Epithelial cell of esophagus (primary cell): ENCODE results near the gene LRMDA.

Experiments
- DNase-seq: peaks from one replicate; pipeline ENCODE4 v3.0.0; 2010; ENCODE audit warnings: low read depth
- H3K4me3 ChIP-seq: 2 replicates; pipeline ENCODE4 v1.5.1; 2011; ENCODE audit warnings: mild to moderate bottlenecking, low read length, control low read depth
- TF ChIP-seq, protein P1 (sequence below): IDR thresholded peaks from 2 replicates; pipeline ENCODE4 v1.5.1; 2011; ENCODE audit warnings: low read depth, mild to moderate bottlenecking, low read length, control low read depth, inconsistent platforms; ENCODE audit not compliant: insufficient read depth; ENCODE audit errors: missing control alignments

LRMDA gene

DNA sequence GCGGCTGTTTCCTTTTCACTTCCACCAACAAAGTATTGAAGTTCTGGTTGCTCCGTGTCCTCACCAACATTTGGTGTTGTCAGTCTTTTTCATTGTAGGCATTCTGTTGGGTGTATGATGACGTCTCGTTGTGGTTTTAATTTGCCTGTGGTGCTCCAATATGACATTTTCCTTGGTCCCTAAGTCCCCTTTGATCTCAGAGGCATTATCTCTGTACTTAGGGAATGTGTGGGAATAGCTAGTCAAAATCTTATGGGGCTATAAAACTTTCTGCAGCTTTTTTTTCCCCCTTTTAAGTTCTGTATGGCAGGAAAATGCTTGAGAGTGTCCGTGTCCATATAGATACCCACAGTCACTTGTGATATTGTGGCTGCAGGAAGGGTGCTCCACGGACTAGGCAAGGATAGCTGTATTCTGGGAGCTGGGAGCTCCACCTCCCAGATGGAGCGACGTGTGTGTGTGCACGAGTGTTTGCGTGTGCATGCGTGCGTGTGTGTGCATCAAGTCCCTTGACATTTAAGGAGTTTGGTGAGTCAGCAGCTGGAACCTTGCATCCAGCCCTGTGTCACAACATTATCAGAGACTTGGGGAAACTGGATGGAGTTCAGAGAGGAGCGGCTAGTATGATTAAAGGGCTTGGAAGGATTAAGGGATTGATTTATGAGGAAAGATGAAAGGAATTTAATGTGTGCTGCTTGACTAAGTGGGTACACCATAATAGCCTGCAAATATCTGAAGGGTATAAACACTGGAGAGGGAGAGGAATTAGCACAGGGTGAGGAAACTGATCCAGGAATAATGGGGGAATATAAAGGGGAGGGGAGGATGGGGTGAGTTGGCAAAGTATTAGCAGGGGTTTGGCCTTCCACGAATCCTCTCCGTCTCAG lies 66.8 kb downstream of the LRMDA start:
- TF ChIP-seq, protein P1, sequence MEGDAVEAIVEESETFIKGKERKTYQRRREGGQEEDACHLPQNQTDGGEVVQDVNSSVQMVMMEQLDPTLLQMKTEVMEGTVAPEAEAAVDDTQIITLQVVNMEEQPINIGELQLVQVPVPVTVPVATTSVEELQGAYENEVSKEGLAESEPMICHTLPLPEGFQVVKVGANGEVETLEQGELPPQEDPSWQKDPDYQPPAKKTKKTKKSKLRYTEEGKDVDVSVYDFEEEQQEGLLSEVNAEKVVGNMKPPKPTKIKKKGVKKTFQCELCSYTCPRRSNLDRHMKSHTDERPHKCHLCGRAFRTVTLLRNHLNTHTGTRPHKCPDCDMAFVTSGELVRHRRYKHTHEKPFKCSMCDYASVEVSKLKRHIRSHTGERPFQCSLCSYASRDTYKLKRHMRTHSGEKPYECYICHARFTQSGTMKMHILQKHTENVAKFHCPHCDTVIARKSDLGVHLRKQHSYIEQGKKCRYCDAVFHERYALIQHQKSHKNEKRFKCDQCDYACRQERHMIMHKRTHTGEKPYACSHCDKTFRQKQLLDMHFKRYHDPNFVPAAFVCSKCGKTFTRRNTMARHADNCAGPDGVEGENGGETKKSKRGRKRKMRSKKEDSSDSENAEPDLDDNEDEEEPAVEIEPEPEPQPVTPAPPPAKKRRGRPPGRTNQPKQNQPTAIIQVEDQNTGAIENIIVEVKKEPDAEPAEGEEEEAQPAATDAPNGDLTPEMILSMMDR: no peak
- no peak overlapping the region for H3K4me3 ChIP-seq
- DNase-seq: peak; percentile 23

DNA sequence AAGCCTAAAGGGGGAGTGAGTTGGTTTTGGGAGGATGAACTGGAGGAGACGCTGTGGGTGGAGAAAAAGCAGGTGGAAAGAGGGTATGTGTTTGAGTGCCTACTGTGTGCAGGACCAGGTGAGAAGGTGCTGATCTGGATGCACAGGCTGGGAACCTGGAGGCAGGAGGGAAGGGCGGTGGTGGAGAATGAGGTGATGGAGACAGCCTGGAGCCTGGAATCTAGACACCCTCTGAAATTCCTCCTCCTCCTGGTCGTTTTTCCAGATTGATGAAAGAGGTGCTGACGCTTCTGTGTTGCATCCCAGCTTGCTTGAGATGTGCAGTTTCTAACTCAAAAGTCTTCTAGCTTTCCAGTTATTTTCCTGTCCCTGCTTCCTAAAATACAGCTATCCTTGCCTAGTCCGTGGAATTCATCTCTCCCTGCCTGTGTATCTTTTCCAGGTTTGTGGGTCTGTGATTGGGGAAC lies 67.5 kb downstream of the LRMDA start:
- no peak overlapping the region for H3K4me3 ChIP-seq
- no peak for DNase-seq
- TF ChIP-seq, protein P1: no peak

DNA sequence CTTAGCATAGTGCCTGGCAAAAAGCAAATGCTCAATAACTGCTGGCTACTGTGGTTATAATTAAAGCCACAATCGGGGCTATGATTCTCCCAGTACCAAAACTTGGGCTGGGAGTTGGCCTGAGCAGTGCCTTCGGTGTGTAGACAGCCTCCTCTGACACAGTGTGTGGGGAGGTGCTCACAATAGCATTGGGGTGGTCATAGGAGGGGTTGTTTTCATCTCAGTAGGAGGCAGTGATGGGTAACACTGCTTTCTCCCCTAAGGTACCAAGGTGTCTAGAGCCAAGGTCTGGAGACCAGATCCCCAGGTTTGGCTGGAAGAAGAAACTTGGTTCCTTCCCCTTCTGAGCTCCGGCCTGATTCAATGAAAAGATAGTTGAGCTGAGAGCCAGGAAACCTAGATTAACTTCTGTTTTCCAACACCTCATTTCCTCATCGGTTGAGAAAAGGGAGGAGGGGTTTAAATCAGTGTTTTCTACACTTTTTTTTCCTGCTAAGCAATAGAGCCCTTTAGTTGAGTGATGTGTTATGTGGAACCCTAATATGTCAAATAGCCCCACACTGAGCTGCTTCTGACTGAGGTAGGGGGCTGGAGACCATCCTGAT lies 68.2 kb downstream of the LRMDA start:
- TF ChIP-seq, protein P1: no peak
- H3K4me3 ChIP-seq: no peak overlapping the region
- DNase-seq: no peak

DNA sequence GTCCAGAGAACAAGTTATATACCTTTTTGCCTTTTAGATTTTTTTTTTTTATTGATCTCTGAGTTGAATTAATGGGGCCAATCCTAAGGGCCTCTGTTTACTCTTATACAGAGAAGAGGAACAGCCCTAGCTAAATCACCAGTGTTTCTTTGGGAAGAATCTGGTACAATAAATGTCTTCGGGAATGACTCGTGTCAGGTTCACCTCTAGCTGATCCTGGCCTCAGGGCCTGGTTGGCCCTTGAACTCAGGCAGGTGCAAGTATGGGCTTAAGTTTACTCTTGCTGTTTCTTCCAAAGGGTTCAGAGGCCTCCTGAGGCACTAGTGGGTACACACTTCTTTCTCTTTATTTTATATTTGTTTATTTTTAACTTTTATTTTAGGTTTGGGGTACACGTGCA lies 71.0 kb downstream of the LRMDA start:
- DNase-seq: no peak
- no peak overlapping the region for H3K4me3 ChIP-seq
- TF ChIP-seq, protein P1: no peak

DNA sequence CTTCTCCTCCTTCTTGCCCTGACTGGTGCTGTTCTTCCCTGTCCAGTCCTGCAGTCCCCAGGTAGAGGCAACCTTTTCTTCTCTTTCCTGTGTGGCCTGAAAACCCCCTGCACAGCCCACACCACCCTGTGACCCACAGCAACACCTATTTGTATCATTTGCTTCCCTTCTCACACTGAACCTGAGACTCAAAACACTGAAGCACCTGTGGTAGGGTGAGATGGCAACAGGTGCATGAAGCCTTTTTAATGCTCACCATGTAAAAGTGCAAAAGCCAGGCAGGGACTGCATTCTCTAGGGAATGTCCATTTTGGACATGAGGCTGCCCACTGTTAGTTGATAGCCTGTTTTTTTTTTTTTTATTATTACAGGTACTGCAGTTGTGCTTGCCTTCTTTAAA lies 71.4 kb downstream of the LRMDA start:
- DNase-seq: no peak
- no peak overlapping the region for H3K4me3 ChIP-seq
- TF ChIP-seq, protein P1: no peak

DNA sequence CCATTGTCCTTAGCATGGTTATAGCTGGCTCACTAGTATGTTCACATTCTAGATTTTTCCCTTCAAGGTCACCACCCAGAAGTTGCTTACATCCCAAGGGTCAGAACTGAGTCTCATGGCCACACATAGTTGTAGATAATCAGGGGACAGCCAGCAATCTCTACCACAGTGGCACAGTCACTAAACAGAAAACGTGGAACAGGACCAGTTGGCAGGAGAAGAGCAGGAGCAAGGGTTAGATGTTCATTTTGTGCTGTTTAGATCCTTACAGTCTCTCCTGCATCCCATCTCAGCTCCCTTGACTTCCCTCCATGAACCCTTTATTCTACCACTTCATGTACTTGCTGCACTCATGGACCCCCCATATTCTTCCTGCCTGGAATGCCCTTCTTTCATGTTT lies 73.9 kb downstream of the LRMDA start:
- no peak overlapping the region for H3K4me3 ChIP-seq
- DNase-seq: no peak
- TF ChIP-seq, protein P1: no peak
